Measurements from ENCODE around the gene LRRC2. TPM values are rescaled to one million over a fixed set of nuclear protein-coding genes. Genes with fewer than 3 reads are reported as not detected.
"Not testable (repeated sequence)": the region's sequence is repeated elsewhere in the genome, so short reads cannot be mapped to it uniquely, and the experiment has no call there.

LRRC2 gene
- total RNA-seq, 1 donor from 2014 or later, result not detected

DNA sequence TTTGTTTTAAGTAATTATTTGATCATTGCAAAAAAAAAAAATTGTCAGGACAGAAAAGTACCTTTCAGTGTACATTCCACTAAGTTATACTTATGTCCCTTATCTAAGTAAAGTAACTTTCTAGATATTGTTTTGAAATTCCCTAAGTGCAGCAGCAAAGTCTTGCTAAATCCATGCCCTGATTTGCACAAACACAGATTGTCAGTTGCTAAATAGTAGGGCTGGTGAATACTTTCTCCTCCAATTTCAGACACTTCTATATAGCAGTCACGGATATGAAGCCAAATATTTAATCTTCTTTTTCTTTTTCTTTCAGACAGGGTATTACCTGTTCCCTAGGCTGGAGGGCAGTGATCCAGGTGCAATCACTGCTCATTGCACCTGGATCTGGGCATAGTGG lies 12.9 kb downstream of the LRRC2 start:
- no peak overlapping the region for H3K27ac Mint-ChIP-seq
- H3K4me3 Mint-ChIP-seq, result no peak overlapping the region
- ATAC-seq (ENCODE audit: low read depth), result no peak
- intact Hi-C loops (cut with micrococcal nuclease), result no loop called here
- no peaks in the 10 kb centered on the region for H3K36me3 Mint-ChIP-seq (ENCODE audit: low read depth)
- ChIA-PET POLR2A (no interaction called here), CTCF (interaction anchor here (2.7 kb wide), 1 partner anchor 64 kb away, joined by 12 read pairs; no protein-coding TSS in a partner anchor)
- H3K9me3 Mint-ChIP-seq, result peaks cover 2% of the 10 kb centered on the region
- peaks cover 3% of the 10 kb centered on the region for H3K27me3 Mint-ChIP-seq
- TF ChIP-seq, protein P1, sequence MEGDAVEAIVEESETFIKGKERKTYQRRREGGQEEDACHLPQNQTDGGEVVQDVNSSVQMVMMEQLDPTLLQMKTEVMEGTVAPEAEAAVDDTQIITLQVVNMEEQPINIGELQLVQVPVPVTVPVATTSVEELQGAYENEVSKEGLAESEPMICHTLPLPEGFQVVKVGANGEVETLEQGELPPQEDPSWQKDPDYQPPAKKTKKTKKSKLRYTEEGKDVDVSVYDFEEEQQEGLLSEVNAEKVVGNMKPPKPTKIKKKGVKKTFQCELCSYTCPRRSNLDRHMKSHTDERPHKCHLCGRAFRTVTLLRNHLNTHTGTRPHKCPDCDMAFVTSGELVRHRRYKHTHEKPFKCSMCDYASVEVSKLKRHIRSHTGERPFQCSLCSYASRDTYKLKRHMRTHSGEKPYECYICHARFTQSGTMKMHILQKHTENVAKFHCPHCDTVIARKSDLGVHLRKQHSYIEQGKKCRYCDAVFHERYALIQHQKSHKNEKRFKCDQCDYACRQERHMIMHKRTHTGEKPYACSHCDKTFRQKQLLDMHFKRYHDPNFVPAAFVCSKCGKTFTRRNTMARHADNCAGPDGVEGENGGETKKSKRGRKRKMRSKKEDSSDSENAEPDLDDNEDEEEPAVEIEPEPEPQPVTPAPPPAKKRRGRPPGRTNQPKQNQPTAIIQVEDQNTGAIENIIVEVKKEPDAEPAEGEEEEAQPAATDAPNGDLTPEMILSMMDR (IDR thresholded peaks at IDR 0.05), result no peak
- H3K4me1 Mint-ChIP-seq, result peaks cover 32% of the 10 kb centered on the region
- no peak for DNase-seq

- Mint-ChIP-seq H3K9me3 (peaks cover 2% of the 10 kb centered on the region), H3K27me3 (peaks cover 3% of the 10 kb centered on the region), H3K4me3 (no peak overlapping the region), H3K27ac (peak overlapping the region; percentile 32), H3K4me1 (peaks cover 27% of the 10 kb centered on the region), H3K36me3 (ENCODE audit: low read depth) (no peaks in the 10 kb centered on the region)
- TF ChIP-seq, protein P1 (IDR thresholded peaks at IDR 0.05), result no peak
- ChIA-PET CTCF (interaction anchor here (2.7 kb wide), 1 partner anchor 63 kb away, joined by 12 read pairs; no protein-coding TSS in a partner anchor), POLR2A (interaction anchor here (1.0 kb wide), 1 partner anchor 12 kb away, joined by 3 read pairs; no protein-coding TSS in a partner anchor)
- intact Hi-C loops (cut with micrococcal nuclease), result no loop called here
- ATAC-seq (ENCODE audit: low read depth) (no peak), DNase-seq (no peak)
Observed at GRCh38 chr3:46552538-46552937, 13.6 kb downstream of the LRRC2 start.

- ATAC-seq (ENCODE audit: low read depth), result no peak
- DNase-seq, result no peak
- no peak overlapping the region for H3K27ac Mint-ChIP-seq
- TF ChIP-seq, protein P1 (IDR thresholded peaks at IDR 0.05), result no peak
- peaks cover 3% of the 10 kb centered on the region for H3K27me3 Mint-ChIP-seq
- ChIA-PET POLR2A (interaction anchor here (0.8 to 1.0 kb wide), 2 partner anchors 11 to 31 kb away, joined by 3 read pairs; no protein-coding TSS in a partner anchor), CTCF (interaction anchor here (1.2 to 7.4 kb wide), 2 partner anchors 13 to 63 kb away, joined by 3 to 51 read pairs; no protein-coding TSS in a partner anchor)
- no peaks in the 10 kb centered on the region for H3K36me3 Mint-ChIP-seq (ENCODE audit: low read depth)
- intact Hi-C loops (cut with micrococcal nuclease), result no loop called here
- H3K9me3 Mint-ChIP-seq, result peaks cover 2% of the 10 kb centered on the region
- H3K4me1 Mint-ChIP-seq, result peaks cover 24% of the 10 kb centered on the region
- no peak overlapping the region for H3K4me3 Mint-ChIP-seq
Observed at GRCh38 chr3:46551615-46552014, 14.5 kb downstream of the LRRC2 start.

- H3K4me3 Mint-ChIP-seq, result no peak overlapping the region
- intact Hi-C loops (cut with micrococcal nuclease), result loop anchor here (1.0 kb wide), 1 partner anchor 11 kb away; no protein-coding TSS in a partner anchor
- H3K27ac Mint-ChIP-seq, result no peak overlapping the region
Observed at GRCh38 chr3:46549989-46550388, 16.1 kb downstream of the LRRC2 start.

GRCh38 chr3:46549408-46549904 lies 16.6 kb downstream of the LRRC2 start:
- no peak overlapping the region for H3K4me3 Mint-ChIP-seq
- no peak overlapping the region for H3K27ac Mint-ChIP-seq

More at GRCh38 chr3:46549989-46550388, 16.1 kb downstream of the LRRC2 start:
- Mint-ChIP-seq H3K9me3 (peaks cover 2% of the 10 kb centered on the region), H3K27me3 (peaks cover 3% of the 10 kb centered on the region), H3K36me3 (ENCODE audit: low read depth) (no peaks in the 10 kb centered on the region), H3K4me1 (peaks cover 35% of the 10 kb centered on the region)
- TF ChIP-seq, protein P1 (IDR thresholded peaks at IDR 0.05), result no peak
- DNase-seq (no peak), ATAC-seq (ENCODE audit: low read depth) (peak; percentile 37)
- POLR2A ChIA-PET, result interaction anchor here (1.8 kb wide), 1 partner anchor 11 kb away, joined by 8 read pairs; no protein-coding TSS in a partner anchor
- CTCF ChIA-PET, result interaction anchor here (7.4 kb wide), 1 partner anchor 61 kb away, joined by 51 read pairs; no protein-coding TSS in a partner anchor

GRCh38 chr3:46548611-46549010 lies 17.5 kb downstream of the LRRC2 start:
- H3K36me3 Mint-ChIP-seq (ENCODE audit: low read depth); H3K27ac Mint-ChIP-seq; H3K27me3 Mint-ChIP-seq; intact Hi-C loops (cut with micrococcal nuclease); H3K4me3 Mint-ChIP-seq; H3K9me3 Mint-ChIP-seq; ATAC-seq (ENCODE audit: low read depth); POLR2A ChIA-PET; DNase-seq: not testable (repeated sequence)
- CTCF ChIA-PET, result interaction anchor here (1.3 to 7.4 kb wide), 2 partner anchors 10 to 60 kb away, joined by 3 to 51 read pairs; no protein-coding TSS in a partner anchor
- H3K4me1 Mint-ChIP-seq, result peaks cover 35% of the 10 kb centered on the region

More at GRCh38 chr3:46549408-46549904, 16.6 kb downstream of the LRRC2 start:
- Mint-ChIP-seq H3K27me3 (peaks cover 3% of the 10 kb centered on the region), H3K36me3 (ENCODE audit: low read depth) (no peaks in the 10 kb centered on the region), H3K4me1 (peaks cover 35% of the 10 kb centered on the region), H3K9me3 (no peaks in the 10 kb centered on the region)
- intact Hi-C loops (cut with micrococcal nuclease), result no loop called here
- TF ChIP-seq, protein P1 (IDR thresholded peaks at IDR 0.05), result no peak
- ChIA-PET POLR2A (interaction anchor here (1.8 kb wide), 1 partner anchor 11 kb away, joined by 8 read pairs; no protein-coding TSS in a partner anchor), CTCF (interaction anchor here (0.8 to 7.4 kb wide), 3 partner anchors 9 to 80 kb away, joined by 3 to 51 read pairs (median 3); no protein-coding TSS in a partner anchor)
- DNase-seq (no peak), ATAC-seq (ENCODE audit: low read depth) (no peak)

Measured in activated B cell treated with CpG ODN at 0.5 μM for 24 hours (primary cell).